ENCODE measurements around the gene LRP6. TPM values are rescaled to one million over a fixed set of nuclear protein-coding genes. Genes with fewer than 3 reads are reported as not detected.

LRP6 gene
- total and polyA plus RNA-seq, 2 of the 13 experiments (the other 11 are each of a cell fraction or from before 2014, with no cell fraction given), result 33.8 to 42.0 TPM

DNA sequence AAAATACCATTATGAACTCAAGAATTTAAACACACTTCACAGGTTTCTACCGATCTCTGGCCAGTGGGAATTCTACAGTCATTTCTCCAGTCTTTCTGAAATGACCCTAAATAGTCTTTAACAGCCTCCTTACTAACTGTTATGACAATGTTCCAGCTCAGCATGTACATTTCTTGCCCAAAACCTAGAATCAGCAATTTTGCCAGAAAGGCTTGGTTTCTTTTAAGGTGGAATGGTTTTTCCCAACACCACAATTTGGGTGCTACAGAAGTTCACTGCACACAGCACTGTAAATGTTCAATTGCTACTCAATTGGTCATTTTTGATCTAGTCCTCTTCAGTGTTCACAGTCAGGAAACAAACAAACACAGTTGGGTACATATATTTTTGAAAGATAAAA is 69.7 kb downstream of the LRP6 start:
- no peak overlapping the region for H3K4me2 ChIP-seq (ENCODE audit: low read depth, low read length)
- no peak overlapping the region for H2AFZ ChIP-seq (ENCODE audit: low read length)
- no TSS peak for BruUV-seq (replicated peaks)
- no peak overlapping the region for H3K9ac ChIP-seq (ENCODE audit: insufficient read depth, low read depth, low read length)
- no peaks in the 10 kb centered on the region for H4K20me1 ChIP-seq (ENCODE audit: insufficient read depth, low read length)
- H3K9me3 ChIP-seq (ENCODE audit: low read length), result 0 out of 2 replicates have a peak, but pooled peaks cover 7% of the 10 kb centered on the region
- POLR2A ChIA-PET, result no interaction called here
- H3K27me3 ChIP-seq (ENCODE audit: control insufficient read depth in 1 of 2, insufficient read depth in 2 of 2, low read length in 2 of 2), result no peaks in the 10 kb centered on the region
- ATAC-seq (no peak), DNase-seq (ENCODE audit: low spot score) (no peak), FAIRE-seq (no peak)
- in situ Hi-C loops (cut with HindIII; ENCODE audit: extremely low pct_ligation_motif_present, low pct_unique_long_range_greater_than_20kb), result no loop called here
- intact Hi-C loops (cut with micrococcal nuclease; ENCODE audit: unreplicated experiment), result no loop called here
- CTCF ChIA-PET (ENCODE audit: low intra/inter-chr PET ratio, low total read pairs), result no interaction called here
- TF ChIP-seq MAFF (IDR thresholded peaks at IDR 0.05; ENCODE audit: low read depth, low read length) (peak; percentile 48), MAFK (conservative IDR thresholded peaks at IDR 0.05 in 1 of 2, IDR thresholded peaks at IDR 0.05 in 1 of 2; ENCODE audit: low read length in 2 of 2) (peak; percentile 45 to 60), MIER3 (CRISPR knock-in tag; IDR thresholded peaks at IDR 0.05; ENCODE audit: borderline replicate concordance) (no peak)
- H3K27ac ChIP-seq (ENCODE audit: extremely low read length, insufficient read depth, low read length), result no peak overlapping the region
- no peak overlapping the region for H3K4me3 ChIP-seq (replicated peaks in 1 of 3; ENCODE audit: insufficient read depth in 1 of 3, low read depth in 2 of 3, low read length in 3 of 3)
- H3K4me1 ChIP-seq (ENCODE audit: insufficient read depth, low read length), result peaks cover 22% of the 10 kb centered on the region
- peaks cover 24% of the 10 kb centered on the region for H3K79me2 ChIP-seq (ENCODE audit: insufficient read depth, low read length)
- peaks cover 6 to 49% of the 10 kb centered on the region in 2 experiments for H3K36me3 ChIP-seq (replicated peaks in 1 of 2; ENCODE audit: control insufficient read depth in 1 of 2, insufficient read depth in 2 of 2, low read length in 2 of 2)
- 100% methylated on average over 1 of the region's 1 CpG for WGBS (ENCODE audit: low lambda C conversion rate)

DNA sequence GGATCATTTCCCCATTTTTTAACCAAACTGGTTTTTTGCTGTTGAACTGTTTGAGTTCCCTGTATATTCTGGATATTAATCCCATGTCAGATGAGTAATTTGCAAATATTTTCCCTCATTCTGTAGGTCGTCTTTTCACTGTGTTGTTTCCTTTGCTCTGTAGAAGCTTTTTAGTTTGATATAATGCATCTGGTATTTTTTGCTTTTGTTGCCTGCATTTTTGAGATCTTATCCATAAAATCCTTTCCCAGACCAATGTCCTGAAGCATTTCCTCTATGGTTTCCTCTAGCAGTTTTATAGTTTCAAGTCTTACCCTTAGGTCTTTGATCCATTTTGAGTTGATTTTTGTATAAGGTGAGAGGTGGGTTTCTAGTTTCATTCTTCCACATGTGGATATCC is 71.3 kb downstream of the LRP6 start:
- Histone ChIP-seq H3K27me3 (ENCODE audit: control insufficient read depth in 1 of 2, insufficient read depth in 2 of 2, low read length in 2 of 2) (no peaks in the 10 kb centered on the region), H3K36me3 (replicated peaks in 1 of 2; ENCODE audit: control insufficient read depth in 1 of 2, insufficient read depth in 2 of 2, low read length in 2 of 2) (peaks cover 5 to 41% of the 10 kb centered on the region in 2 experiments), H3K4me2 (ENCODE audit: low read depth, low read length) (no peak overlapping the region), H3K27ac (ENCODE audit: extremely low read length, insufficient read depth, low read length) (no peak overlapping the region), H3K9ac (ENCODE audit: insufficient read depth, low read depth, low read length) (no peak overlapping the region), H3K4me3 (replicated peaks in 1 of 3; ENCODE audit: insufficient read depth in 1 of 3, low read depth in 2 of 3, low read length in 3 of 3) (no peak overlapping the region), H4K20me1 (ENCODE audit: insufficient read depth, low read length) (no peaks in the 10 kb centered on the region; the same call in 1 of the 2 replicates), H3K4me1 (ENCODE audit: insufficient read depth, low read length) (peaks cover 22% of the 10 kb centered on the region), H2AFZ (ENCODE audit: low read length) (no peak overlapping the region), H3K9me3 (ENCODE audit: low read length) (0 out of 2 replicates have a peak, but pooled peaks cover 7% of the 10 kb centered on the region), H3K79me2 (ENCODE audit: insufficient read depth, low read length) (peaks cover 39% of the 10 kb centered on the region)
- WGBS (ENCODE audit: low lambda C conversion rate), result 90% methylated on average over 1 of the region's 1 CpG
- DNase-seq (ENCODE audit: low spot score), result no peak
- POLR2A ChIA-PET, result no interaction called here
- TF ChIP-seq, protein P1, sequence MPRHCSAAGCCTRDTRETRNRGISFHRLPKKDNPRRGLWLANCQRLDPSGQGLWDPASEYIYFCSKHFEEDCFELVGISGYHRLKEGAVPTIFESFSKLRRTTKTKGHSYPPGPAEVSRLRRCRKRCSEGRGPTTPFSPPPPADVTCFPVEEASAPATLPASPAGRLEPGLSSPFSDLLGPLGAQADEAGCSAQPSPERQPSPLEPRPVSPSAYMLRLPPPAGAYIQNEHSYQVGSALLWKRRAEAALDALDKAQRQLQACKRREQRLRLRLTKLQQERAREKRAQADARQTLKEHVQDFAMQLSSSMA (CRISPR knock-in tag; IDR thresholded peaks at IDR 0.05), result no peak
- no peak for FAIRE-seq
- ATAC-seq, result no peak
- no TSS peak for BruUV-seq (replicated peaks)
- intact Hi-C loops (cut with micrococcal nuclease; ENCODE audit: unreplicated experiment) (no loop called here), in situ Hi-C loops (cut with HindIII; ENCODE audit: extremely low pct_ligation_motif_present, low pct_unique_long_range_greater_than_20kb) (no loop called here)
- CTCF ChIA-PET (ENCODE audit: low intra/inter-chr PET ratio, low total read pairs), result no interaction called here

All from HepG2 (cell line).